IMR-90 (cell line): Measurements from ENCODE around the gene SUSD6. TPM values are rescaled to one million over a fixed set of nuclear protein-coding genes. Genes with fewer than 3 reads are reported as not detected.

Source experiments
- ATAC-seq: fragments of 200-7000 bp; cut with Tn5 transposase; 2 replicates; pipeline ENCODE4 v1.9.1; 2020; ENCODE audit warnings: low read depth, mild to moderate bottlenecking, moderate library complexity
- BruUV-seq: library from RNA; stranded (reverse); fragments of 400-500 nt; replicated peaks from 2 replicates; lab custom pipeline; 2021; lab: Mats Ljungman, UMichigan
- CTCF ChIA-PET: fragments of 300-600 bp; formaldehyde crosslinking; extraction: SDS; loops from one replicate; lab custom pipeline; 2021; ENCODE audit warnings: antibody characterized with exemption; lab: Yijun Ruan, JAX
- POLR2A ChIA-PET: fragments of 300-600 bp; sonication (Branson Sonifier 250); formaldehyde crosslinking; loops from one replicate; lab custom pipeline; 2022; ENCODE audit warnings: antibody characterized with exemption; ENCODE audit not compliant: unreplicated experiment; lab: Charles Lee
- DNase-seq: peaks from one replicate; pipeline ENCODE4 v3.0.0; 2013
- H2AFZ ChIP-seq: replicated peaks from 2 replicates; pipeline ENCODE3; 2013; ENCODE audit warnings: low read length, mild to moderate bottlenecking; ENCODE audit not compliant: poor library complexity
- H2AK5ac ChIP-seq: 2 replicates; pipeline ENCODE4 v1.6.1; 2013; ENCODE audit warnings: low read depth, low read length, inconsistent platforms
- H2AK9ac ChIP-seq: replicated peaks from 2 replicates; pipeline ENCODE3; 2013; ENCODE audit warnings: mild to moderate bottlenecking, low read depth, low read length, moderate library complexity; ENCODE audit not compliant: poor library complexity
- H2BK120ac ChIP-seq: 2 replicates; pipeline ENCODE4 v1.6.1; 2013; ENCODE audit warnings: low read depth, low read length, inconsistent platforms
- H2BK15ac ChIP-seq: 3 replicates; pipeline ENCODE4 v1.6.1; 2013; ENCODE audit warnings: low read depth, low read length, inconsistent platforms
- H2BK20ac ChIP-seq: 2 replicates; pipeline ENCODE4 v1.6.1; 2013; ENCODE audit warnings: low read depth, mild to moderate bottlenecking, inconsistent platforms, low read length, moderate library complexity
- H2BK5ac ChIP-seq: 2 replicates; pipeline ENCODE4 v1.6.1; 2013; ENCODE audit warnings: mild to moderate bottlenecking, low read depth, low read length, inconsistent platforms; ENCODE audit not compliant: poor library complexity, severe bottlenecking
- H3K14ac ChIP-seq: replicated peaks from 2 replicates; pipeline ENCODE4 v1.6.1; 2013; ENCODE audit warnings: low read depth, low read length, inconsistent platforms
- H3K18ac ChIP-seq: 2 replicates; pipeline ENCODE4 v1.6.1; 2013; ENCODE audit warnings: low read depth, low read length, control low read depth
- H3K23ac ChIP-seq: 2 replicates; pipeline ENCODE4 v1.6.1; 2013; ENCODE audit warnings: low read depth, low read length, inconsistent platforms
- H3K27ac ChIP-seq: 2 replicates; pipeline ENCODE4 v1.5.1; 2013; ENCODE audit warnings: mild to moderate bottlenecking, control low read depth, low read length; ENCODE audit not compliant: insufficient read depth
- H3K27me3 ChIP-seq: 2 replicates; pipeline ENCODE4 v1.6.1; 2013; ENCODE audit warnings: low read length; ENCODE audit not compliant: control insufficient read depth, insufficient read depth
- H3K36me3 ChIP-seq: 2 replicates; pipeline ENCODE4 v1.6.1; 2013; ENCODE audit warnings: low read length, mixed read lengths; ENCODE audit not compliant: control insufficient read depth, insufficient read depth
- H3K4ac ChIP-seq: 2 replicates; pipeline ENCODE4 v1.6.1; 2013; ENCODE audit warnings: low read depth, low read length, inconsistent platforms
- H3K4me1 ChIP-seq: 2 replicates; pipeline ENCODE4 v1.6.1; 2013; ENCODE audit warnings: low read length, mixed read lengths; ENCODE audit not compliant: control insufficient read depth, insufficient read depth
- H3K4me2 ChIP-seq: 2 replicates; pipeline ENCODE4 v1.6.1; 2013; ENCODE audit warnings: low read depth, mild to moderate bottlenecking, control low read depth, low read length, moderate library complexity
- H3K4me3 ChIP-seq: 2 replicates; pipeline ENCODE4 v1.5.1; 2013; ENCODE audit warnings: low read depth, mild to moderate bottlenecking, control low read depth, low read length, moderate library complexity; ENCODE audit not compliant: insufficient read depth
- H3K56ac ChIP-seq: 2 replicates; pipeline ENCODE4 v1.6.1; 2013; ENCODE audit warnings: low read length, inconsistent platforms; ENCODE audit not compliant: insufficient read depth; ENCODE audit errors: extremely low read depth
- H3K79me1 ChIP-seq, 2 experiments: 2 replicates each; pipeline ENCODE4 v1.6.1; 2013; ENCODE audit warnings: low read length in 2 of 2, inconsistent platforms in 1 of 2, low read depth in 1 of 2
- H3K9ac ChIP-seq: 2 replicates; pipeline ENCODE4 v1.6.1; 2013; ENCODE audit warnings: low read depth, low read length, control low read depth
- H3K9me1 ChIP-seq: 2 replicates; pipeline ENCODE4 v1.6.1; 2013; ENCODE audit warnings: low read length, inconsistent platforms; ENCODE audit not compliant: insufficient read depth
- H3K9me3 ChIP-seq: 2 replicates; pipeline ENCODE4 v1.6.1; 2013; ENCODE audit warnings: low read length; ENCODE audit not compliant: control insufficient read depth, insufficient read depth
- H4K20me1 ChIP-seq: 2 replicates; pipeline ENCODE4 v1.6.1; 2013; ENCODE audit warnings: low read length, inconsistent platforms; ENCODE audit not compliant: insufficient read depth
- H4K5ac ChIP-seq: 2 replicates; pipeline ENCODE4 v1.6.1; 2013; ENCODE audit warnings: mild to moderate bottlenecking, low read depth, low read length, control low read depth
- H4K8ac ChIP-seq, 2 experiments: 2 replicates each; pipeline ENCODE4 v1.6.1; 2013; ENCODE audit warnings: low read depth in 2 of 2, low read length in 2 of 2, control low read depth in 1 of 2, inconsistent platforms in 1 of 2
- H4K91ac ChIP-seq: 2 replicates; pipeline ENCODE4 v1.6.1; 2013; ENCODE audit warnings: low read depth, low read length, inconsistent platforms; ENCODE audit not compliant: insufficient read depth
- POLR2A ChIP-seq: IDR thresholded peaks from 2 replicates; pipeline ENCODE4 v1.6.1; 2012; ENCODE audit warnings: mild to moderate bottlenecking, low read depth, low read length
- WGBS, 2 experiments: methylation state at CpG; one replicate each; pipeline versions ENCODE4 v1.1.5 to v1.1.7; 2013; ENCODE audit warnings: missing lambda C conversion rate in 2 of 2; ENCODE audit not compliant: insufficient read length in 1 of 2; ENCODE audit errors: extremely low coverage in 2 of 2; 5-methylcytosine and 5-hydroxymethylcytosine counted together
- dilution Hi-C: fragments of 300-500 bp; cut with HindIII; formaldehyde crosslinking; loops from one replicate; pipeline ENCODE4 v1.14.3; 2018; ENCODE audit warnings: low sequenced_read_pairs; ENCODE audit not compliant: unreplicated experiment
- in situ Hi-C: fragments of 300-500 bp; cut with MboI; formaldehyde crosslinking; loops from 3 replicates; pipeline ENCODE4 v1.14.3; 2019; ENCODE audit warnings: low sequenced_read_pairs, inconsistent platforms, mixed read lengths
- intact Hi-C: fragments of 100-400 bp; cut with micrococcal nuclease; formaldehyde crosslinking; loops from 2 replicates; pipeline ENCODE4 v1.10.0; 2022
- polyA plus RNA-seq, 3 experiments: library from polyadenylated mRNA; depleted of rRNA; stranded (reverse); fragments of >200 nt; gene quantifications; 2 replicates each; pipeline ENCODE4 v1.2.3, GENCODE V29; 2012; ENCODE audit warnings: low replicate concordance in 1 of 3
- total RNA-seq: library from RNA; depleted of rRNA; stranded (reverse); fragments of >200 nt; gene quantifications from 2 replicates; pipeline ENCODE4 v1.2.3, GENCODE V29; 2012

The SUSD6 gene
- total and polyA plus RNA-seq, 2 of the 4 experiments (the other 2 are of a cell fraction), result 2.3 to 10.1 TPM

DNA sequence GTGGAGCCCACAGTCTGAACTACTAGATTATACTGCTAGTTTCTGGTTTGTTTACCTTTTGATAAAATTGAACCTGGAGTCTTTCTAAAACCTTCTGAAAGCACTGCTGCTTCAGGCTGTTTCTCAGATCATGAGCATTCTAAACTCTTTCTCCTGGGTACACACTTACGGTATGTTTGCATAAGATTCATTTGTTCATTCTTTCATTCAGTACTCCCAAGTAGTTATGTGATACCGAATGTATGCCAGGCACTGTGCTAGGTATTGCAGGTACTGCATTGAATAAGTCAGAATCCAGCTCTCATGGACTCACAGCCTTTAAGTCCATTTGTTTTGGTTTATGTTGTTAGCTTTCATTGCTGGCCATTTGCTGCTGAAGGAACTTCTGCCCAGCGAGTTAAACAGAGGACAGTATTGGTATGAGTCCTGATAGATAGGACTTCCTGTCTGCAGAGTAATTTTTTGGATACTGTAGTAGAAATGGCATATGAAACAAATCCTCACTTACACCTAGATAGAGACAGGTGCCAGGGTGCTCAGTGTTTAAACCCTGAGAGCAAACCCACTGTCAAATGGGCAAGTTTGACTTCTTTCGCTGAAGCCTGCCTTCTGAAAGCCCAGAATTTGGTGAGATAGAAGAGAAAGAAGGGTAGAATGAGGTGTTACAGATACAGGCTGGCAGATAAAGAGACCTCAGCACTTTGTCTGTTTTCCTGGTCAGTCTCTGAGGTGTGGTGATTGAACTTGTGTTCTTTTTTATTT, 2.1 kb downstream of the SUSD6 start:
- Histone ChIP-seq H3K4ac (0 out of 2 replicates have a peak overlapping the region, but pooled peaks have one; percentile 27), H3K79me1 (peaks cover 22 to 70% of the 10 kb centered on the region in 2 experiments), H2BK120ac (no peak overlapping the region), H3K14ac (peak overlapping the region; percentile 38; the same call in 1 of the 2 replicates), H3K9me3 (no peaks in the 10 kb centered on the region), H2AK5ac (peak overlapping the region; percentile 37; the same call in 1 of the 2 replicates), H3K23ac (peak overlapping the region; percentile 98), H4K8ac (no peak overlapping the region), H4K5ac (no peak overlapping the region), H3K9ac (peak overlapping the region; percentile 94; the same call in 1 of the 2 replicates), H3K36me3 (no peaks in the 10 kb centered on the region), H3K18ac (peak overlapping the region; percentile 26; the same call in 1 of the 2 replicates), H3K4me3 (peak overlapping the region; percentile 80), H2BK5ac (peak overlapping the region; percentile 81), H4K20me1 (peaks cover 47% of the 10 kb centered on the region), H3K4me1 (peaks cover 24% of the 10 kb centered on the region), H3K9me1 (peaks cover 22% of the 10 kb centered on the region), H2BK15ac (no peak overlapping the region), H2BK20ac (no peak overlapping the region), H2AFZ (no peak overlapping the region), H3K56ac (no peak overlapping the region), H2AK9ac (no peak overlapping the region), H4K91ac (peak overlapping the region; percentile 11; the same call in 1 of the 2 replicates), H3K27ac (peak overlapping the region; percentile 19; the same call in 1 of the 2 replicates), H3K4me2 (peak overlapping the region; percentile 89), H3K27me3 (no peaks in the 10 kb centered on the region)
- CTCF ChIA-PET, result interaction anchor here (0.8 kb wide), 1 partner anchor 106 kb away, joined by 3 read pairs; no protein-coding TSS in a partner anchor
- WGBS, 2 experiments, result 80% methylated on average over 1 of the region's 4 CpGs; no CpG with 5 or more reads in 1 of the 2 experiments
- dilution Hi-C loops (no loop called here), in situ Hi-C loops (no loop called here), intact Hi-C loops (loop anchor here (2.0 to 5.0 kb wide), 2 partner anchors 34 to 105 kb away; no protein-coding TSS in a partner anchor)
- DNase-seq (no peak), ATAC-seq (no peak)
- no TSS peak for BruUV-seq
- POLR2A ChIA-PET, result interaction anchor here (1.1 kb wide), 1 partner anchor 106 kb away, joined by 3 read pairs; no protein-coding TSS in a partner anchor
- no peak; the same call in 1 of the 2 replicates for TF ChIP-seq POLR2A
